MCF 10A (cell line): ENCODE results near the gene ZBTB7C. TPM values are rescaled to one million over a fixed set of nuclear protein-coding genes. Genes with fewer than 3 reads are reported as not detected.

Experiments used
- BruUV-seq: library from RNA; stranded (reverse); fragments of 400-500 nt; replicated peaks from 2 replicates; lab custom pipeline; 2021; lab: Mats Ljungman, UMichigan
- CTCF ChIA-PET: fragments of 300-600 bp; sonication (Branson Sonifier 250); formaldehyde crosslinking; extraction: SDS; loops from one replicate; lab custom pipeline; 2021; ENCODE audit warnings: antibody characterized with exemption, inconsistent platforms; lab: Yijun Ruan, JAX
- POLR2A ChIA-PET: fragments of 300-600, 350-650 bp; sonication (Branson Sonifier 250); formaldehyde crosslinking; extraction: SDS; loops from one replicate; lab custom pipeline; 2020; ENCODE audit warnings: antibody characterized with exemption, inconsistent platforms; lab: Yijun Ruan, JAX
- DNase-seq: peaks from one replicate; pipeline ENCODE4 v3.0.0-alpha.2; 2018; ENCODE audit not compliant: unreplicated experiment
- H3K27ac Mint-ChIP-seq: one replicate; pipeline ENCODE4 v1.8.0; 2022; ENCODE audit warnings: mild to moderate bottlenecking, low read depth, mixed read lengths; ENCODE audit not compliant: unreplicated experiment
- H3K27me3 Mint-ChIP-seq: one replicate; pipeline ENCODE4 v1.8.0; 2022; ENCODE audit warnings: mixed read lengths; ENCODE audit not compliant: insufficient read depth, unreplicated experiment
- H3K36me3 Mint-ChIP-seq: one replicate; pipeline ENCODE4 v1.8.0; 2022; ENCODE audit warnings: mild to moderate bottlenecking, moderate library complexity, mixed read lengths; ENCODE audit not compliant: insufficient read depth, unreplicated experiment
- H3K4me1 Mint-ChIP-seq: one replicate; pipeline ENCODE4 v1.8.0; 2022; ENCODE audit warnings: mixed read lengths; ENCODE audit not compliant: insufficient read depth, unreplicated experiment
- H3K4me3 Mint-ChIP-seq: one replicate; pipeline ENCODE4 v1.8.0; 2022; ENCODE audit warnings: mild to moderate bottlenecking, moderate library complexity, mixed read lengths; ENCODE audit not compliant: unreplicated experiment
- H3K9me3 Mint-ChIP-seq: one replicate; pipeline ENCODE4 v1.8.0; 2022; ENCODE audit warnings: mixed read lengths; ENCODE audit not compliant: unreplicated experiment
- CTCF ChIP-seq: fragments of 200-600 bp; IDR thresholded peaks from one replicate; pipeline ENCODE4 v1.8.0; 2022; ENCODE audit warnings: antibody characterized with exemption, mild to moderate bottlenecking; ENCODE audit not compliant: unreplicated experiment
- intact Hi-C: fragments of 100-400 bp; cut with micrococcal nuclease; formaldehyde crosslinking; loops from 2 replicates; pipeline ENCODE4 v1.14.1; 2022
- total RNA-seq: library from RNA; stranded (reverse); gene quantifications from 2 replicates; pipeline ENCODE4 v1.2.3, GENCODE V29; 2022

The ZBTB7C gene
- total RNA-seq, 1 experiment from 2014 or later: 0.42 TPM

GRCh38 chr18:48202350-48203260 is 206.6 kb downstream of the ZBTB7C start:
- DNase-seq: no peak
- Mint-ChIP-seq H3K4me1 (peaks cover 12% of the 10 kb centered on the region), H3K27me3 (peaks cover 16% of the 10 kb centered on the region), H3K4me3 (no peak overlapping the region), H3K27ac (no peak overlapping the region), H3K36me3 (no peaks in the 10 kb centered on the region), H3K9me3 (no peaks in the 10 kb centered on the region)
- no peak for TF ChIP-seq CTCF
- CTCF ChIA-PET: interaction anchor here (0.6 kb wide), 2 partner anchors 11 to 244 kb away, joined by 3 read pairs; no protein-coding TSS in a partner anchor
- POLR2A ChIA-PET: no interaction called here
- intact Hi-C loops: no loop called here
- no TSS peak for BruUV-seq

GRCh38 chr18:48202006-48202348 is 207.2 kb downstream of the ZBTB7C start:
- POLR2A ChIA-PET: no interaction called here
- H3K36me3 Mint-ChIP-seq: no peaks in the 10 kb centered on the region
- H3K4me3 Mint-ChIP-seq: no peak overlapping the region
- DNase-seq: no peak
- BruUV-seq: no TSS peak
- CTCF ChIA-PET: interaction anchor here (0.6 kb wide), 1 partner anchor 11 kb away, joined by 3 read pairs; no protein-coding TSS in a partner anchor
- no peak overlapping the region for H3K27ac Mint-ChIP-seq
- intact Hi-C loops: no loop called here
- no peak for TF ChIP-seq CTCF
- H3K4me1 Mint-ChIP-seq: peaks cover 12% of the 10 kb centered on the region
- H3K9me3 Mint-ChIP-seq: no peaks in the 10 kb centered on the region
- H3K27me3 Mint-ChIP-seq: peaks cover 10% of the 10 kb centered on the region

- Mint-ChIP-seq H3K9me3 (no peaks in the 10 kb centered on the region), H3K27me3 (peaks cover 5% of the 10 kb centered on the region), H3K4me1 (peaks cover 12% of the 10 kb centered on the region), H3K4me3 (no peak overlapping the region), H3K36me3 (no peaks in the 10 kb centered on the region), H3K27ac (peak overlapping the region; percentile 4)
- CTCF ChIA-PET: interaction anchor here (0.6 kb wide), 1 partner anchor 12 kb away, joined by 3 read pairs; no protein-coding TSS in a partner anchor
- no peak for TF ChIP-seq CTCF
- no TSS peak for BruUV-seq
- no peak for DNase-seq
- intact Hi-C loops: no loop called here
- POLR2A ChIA-PET: no interaction called here
These were observed 207.7 kb downstream of the ZBTB7C start for GRCh38 chr18:48201337-48202005.

- POLR2A ChIA-PET: no interaction called here
- Mint-ChIP-seq H3K9me3 (no peaks in the 10 kb centered on the region), H3K4me3 (no peak overlapping the region), H3K27me3 (no peaks in the 10 kb centered on the region), H3K36me3 (no peaks in the 10 kb centered on the region), H3K27ac (no peak overlapping the region), H3K4me1 (peaks cover 12% of the 10 kb centered on the region)
- CTCF ChIA-PET: no interaction called here
- TF ChIP-seq CTCF: no peak
- BruUV-seq: no TSS peak
- DNase-seq: no peak
- intact Hi-C loops: no loop called here
These were observed 208.4 kb downstream of the ZBTB7C start for GRCh38 chr18:48200631-48201336.
